CD14-positive monocyte (primary cell): ENCODE results near the gene HORMAD2. TPM values are rescaled to one million over a fixed set of nuclear protein-coding genes. Genes with fewer than 3 reads are reported as not detected.

Experiments
- DNase-seq, 3 donors: peaks; one replicate each; pipeline ENCODE4 v3.0.0-alpha.2; 2011 to 2022
- H2AFZ ChIP-seq: 2 replicates; pipeline ENCODE4 v1.6.0; 2012; ENCODE audit warnings: mild to moderate bottlenecking, low read depth, low read length, inconsistent platforms; ENCODE audit not compliant: insufficient read depth, poor library complexity, severe bottlenecking
- H3K27ac ChIP-seq, 2 donors: 1 replicate in 1 of 2; 2 replicates in 1 of 2; pipeline ENCODE4 v1.5.1; 2012 to 2013; ENCODE audit warnings: low read length in 2 of 2, control low read depth in 1 of 2, inconsistent platforms in 1 of 2, low read depth in 1 of 2, mild to moderate bottlenecking in 1 of 2
- H3K27me3 ChIP-seq, 2 donors: one replicate each; pipeline versions ENCODE4 v1.6.0 to v1.6.1; 2011 to 2013; ENCODE audit warnings: low read length in 2 of 2; ENCODE audit not compliant: control insufficient read depth in 2 of 2, insufficient read depth in 2 of 2
- H3K36me3 ChIP-seq, 2 donors: replicated peaks in 1 of 2; 1 replicate in 1 of 2; 2 replicates in 1 of 2; pipeline versions ENCODE4 v1.5.1 to v1.6.1; 2012 to 2013; ENCODE audit warnings: low read length in 2 of 2, control low read depth in 1 of 2, inconsistent platforms in 1 of 2, mild to moderate bottlenecking in 1 of 2; ENCODE audit not compliant: insufficient read depth in 2 of 2, control insufficient read depth in 1 of 2
- H3K4me1 ChIP-seq, 2 donors: 1 replicate in 1 of 2; 2 replicates in 1 of 2; pipeline versions ENCODE4 v1.5.1 to v1.6.1; 2012 to 2013; ENCODE audit warnings: low read length in 2 of 2, control low read depth in 1 of 2, inconsistent platforms in 1 of 2, mild to moderate bottlenecking in 1 of 2, moderate library complexity in 1 of 2; ENCODE audit not compliant: insufficient read depth in 2 of 2, control insufficient read depth in 1 of 2
- H3K4me2 ChIP-seq: replicated peaks from 2 replicates; pipeline ENCODE3; 2012; ENCODE audit warnings: low read length, moderate library complexity, mild to moderate bottlenecking; ENCODE audit not compliant: poor library complexity, severe bottlenecking; ENCODE audit errors: extremely low read depth
- H3K4me3 ChIP-seq, 3 experiments: fragments of 200-600 bp in 1 of 3; sonication (generic) in 1 of 3; replicated peaks in 1 of 3; 1 replicate in 2 of 3; 2 replicates in 1 of 3; pipeline ENCODE4 v1.5.1; 2011 to 2013; ENCODE audit warnings: low read length in 3 of 3, mild to moderate bottlenecking in 3 of 3, control low read depth in 2 of 3, low read depth in 2 of 3, inconsistent platforms in 1 of 3, moderate library complexity in 1 of 3
- H3K79me2 ChIP-seq: 2 replicates; pipeline ENCODE4 v1.6.0; 2012; ENCODE audit warnings: mild to moderate bottlenecking, control low read depth, inconsistent platforms, low read length, moderate library complexity; ENCODE audit not compliant: insufficient read depth
- H3K9ac ChIP-seq: 2 replicates; pipeline ENCODE4 v1.6.0; 2017; ENCODE audit warnings: low read length, mild to moderate bottlenecking; ENCODE audit not compliant: insufficient read depth, poor library complexity, severe bottlenecking
- H3K9me3 ChIP-seq, 2 donors: replicated peaks in 1 of 2; 1 replicate in 1 of 2; 2 replicates in 1 of 2; pipeline versions ENCODE4 v1.5.1 to v1.6.1; 2012 to 2013; ENCODE audit warnings: low read length in 2 of 2, control low read depth in 1 of 2; ENCODE audit not compliant: control insufficient read depth in 1 of 2, insufficient read depth in 1 of 2
- H4K20me1 ChIP-seq: 2 replicates; pipeline ENCODE4 v1.6.0; 2012; ENCODE audit warnings: mild to moderate bottlenecking, low read length, control low read depth, moderate library complexity; ENCODE audit not compliant: insufficient read depth
- H3K27ac Mint-ChIP-seq, 7 donors: one replicate each; pipeline ENCODE4 v1.8.0; 2020; ENCODE audit warnings: mild to moderate bottlenecking in 7 of 7, mixed read lengths in 7 of 7, moderate library complexity in 6 of 7, inconsistent platforms in 2 of 7
- H3K27me3 Mint-ChIP-seq, 3 donors: one replicate each; pipeline ENCODE4 v1.8.0; 2021 to 2022; ENCODE audit warnings: low read depth in 3 of 3, mild to moderate bottlenecking in 3 of 3, mixed read lengths in 3 of 3, moderate library complexity in 3 of 3, inconsistent platforms in 1 of 3
- H3K36me3 Mint-ChIP-seq, 2 donors: one replicate each; pipeline ENCODE4 v1.8.0; 2020; ENCODE audit warnings: mixed read lengths in 2 of 2, inconsistent platforms in 1 of 2, mild to moderate bottlenecking in 1 of 2
- H3K4me1 Mint-ChIP-seq: one replicate; pipeline ENCODE4 v1.8.0; 2020; ENCODE audit warnings: mild to moderate bottlenecking, mixed read lengths
- H3K4me3 Mint-ChIP-seq, 2 donors: one replicate each; pipeline ENCODE4 v1.8.0; 2020; ENCODE audit warnings: mild to moderate bottlenecking in 2 of 2, mixed read lengths in 2 of 2, moderate library complexity in 1 of 2
- H3K9me3 Mint-ChIP-seq, 7 donors: one replicate each; pipeline ENCODE4 v1.8.0; 2020 to 2022; ENCODE audit warnings: mixed read lengths in 7 of 7, mild to moderate bottlenecking in 6 of 7, moderate library complexity in 6 of 7, inconsistent platforms in 2 of 7
- WGBS: methylation state at CpG from one replicate; pipeline ENCODE4 v1.1.5; 2013; ENCODE audit warnings: missing lambda C conversion rate; ENCODE audit not compliant: insufficient coverage; 5-methylcytosine and 5-hydroxymethylcytosine counted together
- intact Hi-C, 2 donors: fragments of 100-400 bp; cut with micrococcal nuclease; formaldehyde crosslinking; loops; one replicate each; pipeline versions ENCODE4 v1.15.0 to v1.15.1; 2023
- polyA minus RNA-seq: library from RNA; depleted of rRNA, polyadenylated mRNA; stranded (reverse); fragments of >200 nt; gene quantifications from 2 replicates; pipeline ENCODE4 v1.2.3, GENCODE V29; 2012
- polyA plus RNA-seq, 3 donors: library from polyadenylated mRNA; depleted of rRNA in 1 of 3; unstranded in 2 of 3; stranded (reverse) in 1 of 3; fragments of 300-500 nt in 2 of 3; fragments of >200 nt in 1 of 3; fragmentation: Illumina TruSeq in 2 of 3; gene quantifications; 1 replicate in 2 of 3; 2 replicates in 1 of 3; pipeline ENCODE4 v1.2.3, GENCODE V29; 2012 to 2021
- total RNA-seq, 12 experiments: library from RNA in 1 of 12; stranded (reverse) in 1 of 12; fragments of 120-200 nt in 1 of 12; gene quantifications; one replicate each; pipeline ENCODE4 v1.2.4 and lab custom pipeline; 2013 to 2026; ENCODE audit warnings: mixed read lengths in 6 of 12, inconsistent platforms in 1 of 12
- TF ChIP-seq, protein P1 (sequence below): fragments of 200-600 bp; IDR thresholded peaks from one replicate; pipeline ENCODE4 v1.8.0; 2022; ENCODE audit warnings: antibody characterized with exemption, mild to moderate bottlenecking

HORMAD2 gene, protein sequence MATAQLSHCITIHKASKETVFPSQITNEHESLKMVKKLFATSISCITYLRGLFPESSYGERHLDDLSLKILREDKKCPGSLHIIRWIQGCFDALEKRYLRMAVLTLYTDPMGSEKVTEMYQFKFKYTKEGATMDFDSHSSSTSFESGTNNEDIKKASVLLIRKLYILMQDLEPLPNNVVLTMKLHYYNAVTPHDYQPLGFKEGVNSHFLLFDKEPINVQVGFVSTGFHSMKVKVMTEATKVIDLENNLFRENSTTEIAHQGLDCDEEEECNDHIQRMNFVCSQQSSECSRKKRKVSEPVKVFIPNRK
- not detected for total RNA-seq (2013)
- polyA plus RNA-seq (not detected), polyA minus RNA-seq (not detected in 2 replicates), total RNA-seq (lab: John Stamatoyannopoulos, UW) (0 to 1.5 (median 0.18) reads per million in 11 experiments)

DNA sequence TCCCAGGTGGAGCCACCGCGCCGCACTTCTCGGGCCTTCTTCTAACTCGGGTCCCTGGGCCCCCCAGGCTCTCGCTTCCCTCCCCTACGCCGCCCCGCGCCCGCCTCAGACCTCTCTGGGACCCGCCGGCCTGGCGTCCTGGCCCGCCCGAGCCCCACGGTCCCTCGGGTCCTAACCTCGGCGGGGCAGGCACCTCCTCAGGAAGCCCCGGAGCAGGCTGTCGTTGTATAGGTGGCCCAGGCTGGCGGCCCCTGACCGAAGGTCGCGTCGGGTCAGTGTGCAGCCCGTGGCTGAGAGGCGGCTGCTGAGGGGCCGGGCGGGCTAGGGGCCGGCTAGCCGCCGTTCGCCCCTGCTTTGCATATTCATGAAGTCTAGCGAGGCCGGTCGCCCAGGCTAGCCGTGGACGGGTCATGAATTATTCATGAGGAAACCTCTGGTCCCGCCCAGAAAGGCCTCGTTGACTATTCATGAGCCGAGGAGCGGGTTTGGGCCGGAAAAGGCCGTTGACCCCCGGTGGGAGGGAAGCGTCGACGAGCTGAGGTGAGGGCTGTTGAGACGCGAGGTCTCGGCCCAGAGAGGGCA, at the start of gene HORMAD2:
TSS of gene HORMAD2 (plus strand) at position 513 of the 582 bp plus-strand sequence. CDS start 13,489 bp downstream, outside the sequence.
- Histone ChIP-seq H3K9me3 (no peaks in the 10 kb centered on the region), H3K9ac (peak within 1 kb of the TSS; percentile 15), H3K79me2 (no peaks in the 10 kb centered on the region), H3K27ac (no peak within 1 kb of the TSS), H3K36me3 (no peaks in the 10 kb centered on the region), H3K4me3 (peak within 1 kb of the TSS in 1 of 3 experiments; percentile 50), H3K4me1 (peaks cover 6 to 7% of the 10 kb centered on the region in 2 donors), H4K20me1 (no peaks in the 10 kb centered on the region), H3K27me3 (peaks cover 5 to 30% of the 10 kb centered on the region in 2 donors), H3K4me2 (peak within 1 kb of the TSS; percentile 64), H2AFZ (peak within 1 kb of the TSS; percentile 63)
- Mint-ChIP-seq H3K4me3 (peak within 1 kb of the TSS; percentile 71 to 83), H3K27ac (peak within 1 kb of the TSS in 1 of 7 donors; percentile 30), H3K4me1 (peaks cover 5% of the 10 kb centered on the region), H3K9me3 (peaks cover 2 to 10% (median 3%) of the 10 kb centered on the region in 7 donors), H3K27me3 (peaks cover 18 to 41% (median 18%) of the 10 kb centered on the region in 3 donors), H3K36me3 (no peaks in the 10 kb centered on the region)
- DNase-seq = peak; percentile 4 to 23 (median 11)
- WGBS = 25% methylated on average over 41 of the region's 53 CpGs
- intact Hi-C loops = loop anchor here in 1 of 2 donors (10.0 kb wide), 2 partner anchors 455 to 485 kb away; no protein-coding TSS in a partner anchor
- TF ChIP-seq, protein P1, sequence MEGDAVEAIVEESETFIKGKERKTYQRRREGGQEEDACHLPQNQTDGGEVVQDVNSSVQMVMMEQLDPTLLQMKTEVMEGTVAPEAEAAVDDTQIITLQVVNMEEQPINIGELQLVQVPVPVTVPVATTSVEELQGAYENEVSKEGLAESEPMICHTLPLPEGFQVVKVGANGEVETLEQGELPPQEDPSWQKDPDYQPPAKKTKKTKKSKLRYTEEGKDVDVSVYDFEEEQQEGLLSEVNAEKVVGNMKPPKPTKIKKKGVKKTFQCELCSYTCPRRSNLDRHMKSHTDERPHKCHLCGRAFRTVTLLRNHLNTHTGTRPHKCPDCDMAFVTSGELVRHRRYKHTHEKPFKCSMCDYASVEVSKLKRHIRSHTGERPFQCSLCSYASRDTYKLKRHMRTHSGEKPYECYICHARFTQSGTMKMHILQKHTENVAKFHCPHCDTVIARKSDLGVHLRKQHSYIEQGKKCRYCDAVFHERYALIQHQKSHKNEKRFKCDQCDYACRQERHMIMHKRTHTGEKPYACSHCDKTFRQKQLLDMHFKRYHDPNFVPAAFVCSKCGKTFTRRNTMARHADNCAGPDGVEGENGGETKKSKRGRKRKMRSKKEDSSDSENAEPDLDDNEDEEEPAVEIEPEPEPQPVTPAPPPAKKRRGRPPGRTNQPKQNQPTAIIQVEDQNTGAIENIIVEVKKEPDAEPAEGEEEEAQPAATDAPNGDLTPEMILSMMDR = no peak

DNA sequence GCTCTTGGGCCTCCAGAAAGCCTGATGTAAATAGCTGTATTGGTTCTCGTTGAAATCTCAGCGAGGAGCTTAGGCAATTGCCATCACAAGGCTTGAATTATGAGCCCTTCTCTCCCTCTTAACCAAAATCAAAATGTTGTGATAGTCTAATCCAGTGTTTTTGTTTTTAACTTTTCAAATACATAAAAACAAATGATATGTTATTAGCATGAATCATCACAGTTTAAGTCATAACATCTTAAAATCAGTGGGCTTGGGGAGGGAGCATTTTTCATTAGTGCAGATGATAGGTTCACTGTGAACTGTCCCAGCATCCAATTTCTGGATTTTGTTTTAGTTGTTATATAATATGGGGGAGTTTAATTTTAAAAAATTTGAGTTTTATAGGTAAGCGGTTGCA, 48.9 kb upstream of the HORMAD2 start:
- Mint-ChIP-seq H3K9me3 (no peaks in the 10 kb centered on the region), H3K27ac (peak overlapping the region in 4 of 7 donors; percentile 45 to 79 (median 57)), H3K36me3 (peaks cover 45 to 62% of the 10 kb centered on the region in 2 donors), H3K27me3 (peaks cover 0 to 2% (median 1%) of the 10 kb centered on the region in 3 donors), H3K4me3 (no peak overlapping the region), H3K4me1 (peaks cover 25% of the 10 kb centered on the region)
- no peak overlapping the region for H3K4me3 ChIP-seq
- peaks cover 16 to 27% of the 10 kb centered on the region in 2 donors for H3K4me1 ChIP-seq
- no peaks in the 10 kb centered on the region for H3K79me2 ChIP-seq
- H3K9me3 ChIP-seq = no peaks in the 10 kb centered on the region
- no peak overlapping the region for H3K9ac ChIP-seq
- H3K4me2 ChIP-seq = no peak overlapping the region
- no peak overlapping the region for H2AFZ ChIP-seq
- H3K27ac ChIP-seq = peak overlapping the region in 1 of 2 donors; percentile 69
- H4K20me1 ChIP-seq = peaks cover 96% of the 10 kb centered on the region
- intact Hi-C loops = loop anchor here in 1 of 2 donors (10.0 kb wide), 1 partner anchor 213 kb away; the partner anchor contains the start of gene LIF
- no peaks in the 10 kb centered on the region for H3K27me3 ChIP-seq
- H3K36me3 ChIP-seq = peaks cover 32 to 73% of the 10 kb centered on the region in 2 donors
- DNase-seq = no peak
- TF ChIP-seq, protein P1 = no peak
- no CpG with 5 or more reads among the region's 3 CpGs for WGBS
